GM12892 (cell line): ENCODE data around the gene LRRC75B.

Experiments used
- DNase-seq: peaks from one replicate; pipeline ENCODE4 v3.0.0; 2011; ENCODE audit not compliant: insufficient read length
- FAIRE-seq: peaks from 2 replicates; lab custom pipeline; 2011; peaks lifted over from hg19 to GRCh38; lab: Jason Lieb, UNC
- POLR2A ChIP-seq: IDR thresholded peaks from 2 replicates; pipeline ENCODE4 v1.6.1; 2011; ENCODE audit warnings: low read depth, low read length, control low read depth
- POLR2AphosphoS5 ChIP-seq: IDR thresholded peaks from 2 replicates; pipeline ENCODE4 v1.6.1; 2011; ENCODE audit warnings: low read depth, low read length, control low read depth
- TAF1 ChIP-seq: IDR thresholded peaks from 2 replicates; pipeline ENCODE4 v1.6.1; 2011; ENCODE audit warnings: low read depth, mild to moderate bottlenecking, control low read depth, low read length, borderline replicate concordance

Gene LRRC75B

GRCh38 chr22:24536089-24536488 is 56.8 kb downstream of the LRRC75B start:
- TF ChIP-seq TAF1 (no peak), POLR2A (no peak), POLR2AphosphoS5 (no peak)
- DNase-seq = no peak
- no peak for FAIRE-seq
